ENCODE results near the gene STOX2.

STOX2 gene

DNA sequence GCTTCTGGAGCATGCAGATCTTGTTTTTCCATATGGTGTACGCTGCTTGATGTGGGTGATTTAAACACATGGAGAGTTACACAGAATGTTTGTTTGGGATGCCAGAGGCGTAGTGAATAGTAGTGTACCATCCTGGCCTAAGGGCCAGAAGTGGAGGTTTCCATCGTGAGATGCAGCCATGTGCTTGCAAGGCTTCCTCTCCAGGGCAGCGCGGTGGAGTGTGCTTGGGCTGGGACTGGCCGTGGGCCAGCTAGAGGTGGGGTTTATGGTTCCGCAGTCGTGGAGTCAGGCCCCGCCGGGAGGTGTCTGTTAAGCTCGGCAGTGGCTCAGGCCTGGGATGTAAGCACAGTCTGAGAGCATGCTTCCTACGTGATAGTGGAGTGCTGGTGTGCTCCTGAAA, 14.0 kb downstream of the STOX2 start:
- no peaks in the 10 kb centered on the region for H3K27me3 ChIP-seq (ENCODE audit: control insufficient read depth, low read length)
- H3K79me2 ChIP-seq (ENCODE audit: control insufficient read depth, low read length), result no peaks in the 10 kb centered on the region
- H3K4me3 ChIP-seq (ENCODE audit: low read length), result no peak overlapping the region
- H3K36me3 ChIP-seq (ENCODE audit: control insufficient read depth, low read length), result no peaks in the 10 kb centered on the region
- H3F3A ChIP-seq (ENCODE audit: control insufficient read depth, insufficient read depth), result no peaks in the 10 kb centered on the region
- H3K4me1 ChIP-seq (ENCODE audit: control insufficient read depth, low read length), result peaks cover 10% of the 10 kb centered on the region
- no peak overlapping the region for H3K4me2 ChIP-seq (ENCODE audit: low read length)
- TF ChIP-seq CTCF (IDR thresholded peaks at IDR 0.05; ENCODE audit: low read depth, low read length, poor library complexity, severe bottlenecking) (no peak), EZH2phosphoT487 (IDR thresholded peaks at IDR 0.05; ENCODE audit: borderline replicate concordance, low read length) (no peak)
- H3K9me2 ChIP-seq (replicated peaks; ENCODE audit: control insufficient read depth, low read length), result no peaks in the 10 kb centered on the region
- no peaks in the 10 kb centered on the region for H3K9me3 ChIP-seq (ENCODE audit: control insufficient read depth, insufficient read depth, low read length)
- no peaks in the 10 kb centered on the region for H4K20me1 ChIP-seq (ENCODE audit: control insufficient read depth, insufficient read depth, low read depth, low read length)
- no peak overlapping the region for H3K27ac ChIP-seq (ENCODE audit: low read depth, low read length)

DNA sequence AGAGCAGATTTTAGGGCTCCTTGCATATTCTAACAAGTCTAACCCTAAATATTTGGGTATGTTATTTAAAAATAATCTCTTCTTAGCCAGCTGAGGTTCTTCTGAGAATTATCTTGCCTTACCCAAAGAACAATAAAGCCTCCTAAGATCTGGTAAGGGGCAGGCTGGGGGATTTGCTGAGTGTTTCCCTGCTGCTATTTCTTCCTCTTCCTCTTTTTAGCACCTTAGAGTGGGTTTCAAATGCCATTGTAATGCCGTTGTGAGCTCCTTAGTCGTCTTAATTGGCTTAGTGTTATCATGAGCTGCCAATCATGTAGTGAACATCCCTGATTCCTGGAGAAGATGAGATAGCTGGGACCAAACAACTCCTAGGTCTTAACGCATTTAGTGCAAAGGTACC, 15.4 kb downstream of the STOX2 start:
- no peaks in the 10 kb centered on the region for H3F3A ChIP-seq (ENCODE audit: control insufficient read depth, insufficient read depth)
- no peak overlapping the region for H3K27ac ChIP-seq (ENCODE audit: low read depth, low read length)
- H3K9me3 ChIP-seq (ENCODE audit: control insufficient read depth, insufficient read depth, low read length), result no peaks in the 10 kb centered on the region
- H3K79me2 ChIP-seq (ENCODE audit: control insufficient read depth, low read length), result no peaks in the 10 kb centered on the region
- H3K9me2 ChIP-seq (replicated peaks; ENCODE audit: control insufficient read depth, low read length), result no peaks in the 10 kb centered on the region
- H4K20me1 ChIP-seq (ENCODE audit: control insufficient read depth, insufficient read depth, low read depth, low read length), result no peaks in the 10 kb centered on the region
- H3K4me1 ChIP-seq (ENCODE audit: control insufficient read depth, low read length), result peaks cover 10% of the 10 kb centered on the region
- no peak overlapping the region for H3K4me3 ChIP-seq (ENCODE audit: low read length)
- no peaks in the 10 kb centered on the region for H3K27me3 ChIP-seq (ENCODE audit: control insufficient read depth, low read length)
- H3K36me3 ChIP-seq (ENCODE audit: control insufficient read depth, low read length), result no peaks in the 10 kb centered on the region
- TF ChIP-seq EZH2phosphoT487 (IDR thresholded peaks at IDR 0.05; ENCODE audit: borderline replicate concordance, low read length) (no peak), CTCF (IDR thresholded peaks at IDR 0.05; ENCODE audit: low read depth, low read length, poor library complexity, severe bottlenecking) (no peak)
- no peak overlapping the region for H3K4me2 ChIP-seq (ENCODE audit: low read length)

DNA sequence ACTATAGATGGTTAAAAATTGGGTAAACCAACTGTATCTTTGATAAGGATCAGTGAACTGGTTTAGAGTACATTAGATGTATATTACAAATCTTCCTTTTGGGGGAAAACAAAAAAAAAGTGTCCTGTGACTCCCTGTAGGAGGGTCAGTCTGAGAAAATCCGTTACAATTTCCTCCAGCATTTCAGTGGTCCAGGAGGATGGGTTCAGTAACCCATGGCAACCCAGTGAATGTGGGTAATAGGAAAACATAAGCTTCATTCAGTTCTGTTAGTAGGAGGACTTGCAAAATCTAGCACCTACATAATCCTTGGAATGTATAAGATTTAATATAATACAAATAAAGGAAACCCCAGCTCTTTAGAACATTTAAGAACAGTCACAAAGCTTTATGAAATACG, 16.2 kb downstream of the STOX2 start:
- Histone ChIP-seq H3F3A (ENCODE audit: control insufficient read depth, insufficient read depth) (no peaks in the 10 kb centered on the region), H3K9me2 (replicated peaks; ENCODE audit: control insufficient read depth, low read length) (no peaks in the 10 kb centered on the region), H3K9me3 (ENCODE audit: control insufficient read depth, insufficient read depth, low read length) (no peaks in the 10 kb centered on the region), H3K79me2 (ENCODE audit: control insufficient read depth, low read length) (no peaks in the 10 kb centered on the region), H3K27ac (ENCODE audit: low read depth, low read length) (no peak overlapping the region), H3K4me1 (ENCODE audit: control insufficient read depth, low read length) (peaks cover 10% of the 10 kb centered on the region), H3K4me3 (ENCODE audit: low read length) (no peak overlapping the region), H3K27me3 (ENCODE audit: control insufficient read depth, low read length) (no peaks in the 10 kb centered on the region), H3K36me3 (ENCODE audit: control insufficient read depth, low read length) (no peaks in the 10 kb centered on the region), H4K20me1 (ENCODE audit: control insufficient read depth, insufficient read depth, low read depth, low read length) (no peaks in the 10 kb centered on the region), H3K4me2 (ENCODE audit: low read length) (no peak overlapping the region)
- TF ChIP-seq CTCF (IDR thresholded peaks at IDR 0.05; ENCODE audit: low read depth, low read length, poor library complexity, severe bottlenecking) (no peak), EZH2phosphoT487 (IDR thresholded peaks at IDR 0.05; ENCODE audit: borderline replicate concordance, low read length) (no peak)

Measured in DOHH2 (cell line).